Erythroblast (primary cell): Measurements from ENCODE around the gene POU2F2.

Source experiments
- GATA1 ChIP-seq: IDR thresholded peaks from 2 replicates; pipeline ENCODE4 v1.6.1; 2011; ENCODE audit warnings: low read depth, mild to moderate bottlenecking, control low read depth, low read length, moderate library complexity
- POLR2A ChIP-seq: IDR thresholded peaks from 2 replicates; pipeline ENCODE4 v1.6.1; 2011; ENCODE audit warnings: mild to moderate bottlenecking, low read length

DNA sequence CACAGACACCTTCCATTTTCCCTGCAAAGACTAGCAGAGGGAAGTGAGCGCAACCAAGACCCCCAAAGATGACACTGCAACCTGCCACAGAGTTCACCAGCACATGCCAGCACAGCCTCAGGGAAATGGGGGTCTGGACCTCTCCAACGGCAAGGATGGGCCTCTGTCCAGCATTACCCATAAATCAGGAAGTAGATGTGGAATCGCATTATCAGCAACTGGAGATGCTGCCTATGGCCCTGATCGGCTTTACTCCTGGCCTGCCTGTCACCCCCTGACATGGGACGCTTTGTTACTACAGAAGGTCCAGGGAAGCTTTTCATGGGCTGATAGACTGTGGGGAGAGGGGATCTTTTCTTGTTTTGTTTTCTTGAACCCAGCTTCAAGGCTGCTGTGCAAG lies 41.4 kb upstream of the POU2F2 start:
- no peak for TF ChIP-seq POLR2A
- TF ChIP-seq GATA1, result no peak
